Measurements from ENCODE around the gene L1TD1. TPM values are rescaled to one million over a fixed set of nuclear protein-coding genes. Genes with fewer than 3 reads are reported as not detected.
"Not testable (repeated sequence)": the region's sequence is repeated elsewhere in the genome, so short reads cannot be mapped to it uniquely, and the experiment has no call there.

The L1TD1 gene
- total RNA-seq, 1 donor from 2014 or later: not detected

- DNase-seq: no peak
These were observed 43.3 kb downstream of the L1TD1 start for GRCh38 chr1:62237950-62238374.

GRCh38 chr1:62238507-62238906 lies 43.9 kb downstream of the L1TD1 start:
- DNase-seq: no peak

GRCh38 chr1:62239652-62240403 lies 45.2 kb downstream of the L1TD1 start:
- DNase-seq: not testable (repeated sequence)

- DNase-seq: no peak
These were observed 46.2 kb downstream of the L1TD1 start for GRCh38 chr1:62240651-62241370.

- no peak for DNase-seq
These were observed 46.9 kb downstream of the L1TD1 start for GRCh38 chr1:62241371-62242131.

- not testable (repeated sequence) for DNase-seq
These were observed 49.7 kb downstream of the L1TD1 start for GRCh38 chr1:62244380-62244779.

- no peak for DNase-seq
These were observed 50.6 kb downstream of the L1TD1 start for GRCh38 chr1:62245201-62245600.

GRCh38 chr1:62247391-62248168 lies 52.9 kb downstream of the L1TD1 start:
- DNase-seq: no peak

GRCh38 chr1:62250126-62250726 lies 55.6 kb downstream of the L1TD1 start:
- DNase-seq: no peak

GRCh38 chr1:62259551-62259950 lies 64.9 kb downstream of the L1TD1 start:
- DNase-seq: no peak

- no peak for DNase-seq
These were observed 66.0 kb downstream of the L1TD1 start for GRCh38 chr1:62260688-62261087.

Other genes starting within 250 kb of the L1TD1 start
- not detected in 2 replicates for gene KANK4, start 124.6 kb downstream of the L1TD1 start, total RNA-seq
- gene USP1, start 242.2 kb downstream of the L1TD1 start, total RNA-seq: 28.1 and 51.7 TPM in 2 replicates